ENCODE measurements around the gene GRK5.

- TF ChIP-seq CUX1 (CRISPR knock-in tag; IDR thresholded peaks at IDR 0.05) = no peak
- TF ChIP-seq FOXJ3 (CRISPR knock-in tag; IDR thresholded peaks at IDR 0.05) = no peak
- no peak for TF ChIP-seq RAD21 (CRISPR knock-in tag; conservative IDR thresholded peaks at IDR 0.05 in 1 of 2, IDR thresholded peaks at IDR 0.05 in 1 of 2)
- no peak for TF ChIP-seq HCFC1 (IDR thresholded peaks at IDR 0.05; ENCODE audit: low read depth, low read length)
- TF ChIP-seq EZH2 (IDR thresholded peaks at IDR 0.05; ENCODE audit: borderline replicate concordance, low read depth, low read length) = no peak
- TF ChIP-seq NR2C2 (CRISPR knock-in tag; IDR thresholded peaks at IDR 0.05) = no peak
- no peak for TF ChIP-seq NR2C2 (tag; IDR thresholded peaks at IDR 0.05)
- TF ChIP-seq HNRNPL (IDR thresholded peaks at IDR 0.05; ENCODE audit: low read depth, low read length) = no peak
- TF ChIP-seq, protein P1, sequence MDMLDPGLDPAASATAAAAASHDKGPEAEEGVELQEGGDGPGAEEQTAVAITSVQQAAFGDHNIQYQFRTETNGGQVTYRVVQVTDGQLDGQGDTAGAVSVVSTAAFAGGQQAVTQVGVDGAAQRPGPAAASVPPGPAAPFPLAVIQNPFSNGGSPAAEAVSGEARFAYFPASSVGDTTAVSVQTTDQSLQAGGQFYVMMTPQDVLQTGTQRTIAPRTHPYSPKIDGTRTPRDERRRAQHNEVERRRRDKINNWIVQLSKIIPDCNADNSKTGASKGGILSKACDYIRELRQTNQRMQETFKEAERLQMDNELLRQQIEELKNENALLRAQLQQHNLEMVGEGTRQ (CRISPR knock-in tag; IDR thresholded peaks at IDR 0.05) = no peak
These were observed 210.5 kb downstream of the GRK5 start for GRCh38 chr10:119417852-119418251.

Data from K562 (cell line).